H9 (cell line): ENCODE measurements around the gene VWA8. TPM values are rescaled to one million over a fixed set of nuclear protein-coding genes. Genes with fewer than 3 reads are reported as not detected.

Experiments used
- DNase-seq: peaks from one replicate; pipeline ENCODE4 v3.0.0-alpha.2; 2017
- H2AFZ ChIP-seq: one replicate; pipeline ENCODE4 v1.6.1; 2013; ENCODE audit warnings: mild to moderate bottlenecking, low read length, control low read depth, moderate library complexity
- H2AK5ac ChIP-seq: 2 replicates; pipeline ENCODE4 v1.6.1; 2013; ENCODE audit warnings: low read length, control low read depth, mixed read lengths; ENCODE audit not compliant: insufficient read length
- H2BK120ac ChIP-seq: one replicate; pipeline ENCODE4 v1.6.1; 2013; ENCODE audit warnings: low read depth, mild to moderate bottlenecking, low read length, control low read depth, inconsistent platforms; ENCODE audit not compliant: poor library complexity, severe bottlenecking
- H2BK12ac ChIP-seq: 2 replicates; pipeline ENCODE4 v1.6.1; 2013; ENCODE audit warnings: low read length, control low read depth, mixed read lengths, low read depth; ENCODE audit not compliant: insufficient read length
- H2BK15ac ChIP-seq: 2 replicates; pipeline ENCODE4 v1.6.1; 2013; ENCODE audit warnings: low read depth, low read length, control low read depth
- H2BK20ac ChIP-seq: one replicate; pipeline ENCODE4 v1.6.1; 2013; ENCODE audit warnings: low read depth, mild to moderate bottlenecking, low read length, control low read depth, inconsistent platforms; ENCODE audit not compliant: poor library complexity, severe bottlenecking
- H2BK5ac ChIP-seq: 2 replicates; pipeline ENCODE4 v1.6.1; 2013; ENCODE audit warnings: low read length, control low read depth, mixed read lengths; ENCODE audit not compliant: insufficient read length
- H3K14ac ChIP-seq: 2 replicates; pipeline ENCODE4 v1.6.1; 2013; ENCODE audit warnings: low read length, control low read depth; ENCODE audit not compliant: insufficient read depth
- H3K18ac ChIP-seq: 2 replicates; pipeline ENCODE4 v1.6.1; 2013; ENCODE audit warnings: low read depth, mild to moderate bottlenecking, mixed read lengths, low read length, control low read depth; ENCODE audit not compliant: insufficient read length
- H3K23ac ChIP-seq: 2 replicates; pipeline ENCODE4 v1.6.1; 2013; ENCODE audit warnings: low read length, control low read depth, mixed read lengths, low read depth; ENCODE audit not compliant: insufficient read length
- H3K23me2 ChIP-seq: 2 replicates; pipeline ENCODE4 v1.6.1; 2013; ENCODE audit warnings: low read depth, mild to moderate bottlenecking, mixed read lengths, low read length, control low read depth; ENCODE audit not compliant: insufficient read length, poor library complexity, severe bottlenecking
- H3K27ac ChIP-seq: 2 replicates; pipeline ENCODE4 v1.5.1; 2013; ENCODE audit warnings: low read length, control low read depth, mixed read lengths, low read depth; ENCODE audit not compliant: insufficient read length
- H3K27me3 ChIP-seq: 2 replicates; pipeline ENCODE4 v1.6.1; 2013; ENCODE audit warnings: low read length, control low read depth, inconsistent platforms; ENCODE audit not compliant: insufficient read depth
- H3K4ac ChIP-seq: 2 replicates; pipeline ENCODE4 v1.6.1; 2013; ENCODE audit warnings: low read depth, mild to moderate bottlenecking, control low read depth, inconsistent platforms, low read length, moderate library complexity
- H3K4me1 ChIP-seq: 2 replicates; pipeline ENCODE4 v1.6.1; 2013; ENCODE audit warnings: low read length, control low read depth, inconsistent platforms; ENCODE audit not compliant: insufficient read depth
- H3K4me2 ChIP-seq: 2 replicates; pipeline ENCODE4 v1.6.1; 2013; ENCODE audit warnings: low read length, control low read depth, mixed read lengths; ENCODE audit not compliant: insufficient read length, insufficient read depth
- H3K56ac ChIP-seq: 2 replicates; pipeline ENCODE4 v1.6.1; 2013; ENCODE audit warnings: low read depth, mild to moderate bottlenecking, mixed read lengths, low read length, control low read depth; ENCODE audit not compliant: insufficient read length
- H3K79me1 ChIP-seq: 2 replicates; pipeline ENCODE4 v1.6.1; 2013; ENCODE audit warnings: low read depth, mild to moderate bottlenecking, moderate library complexity, low read length, control low read depth, inconsistent platforms; ENCODE audit not compliant: insufficient read depth, poor library complexity, severe bottlenecking
- H3K79me2 ChIP-seq: 2 replicates; pipeline ENCODE4 v1.6.1; 2013; ENCODE audit warnings: low read length, control low read depth, inconsistent platforms; ENCODE audit not compliant: insufficient read depth
- H3K9ac ChIP-seq: 2 replicates; pipeline ENCODE4 v1.6.1; 2013; ENCODE audit warnings: low read length, control low read depth, mixed read lengths; ENCODE audit not compliant: insufficient read length; ENCODE audit errors: extremely low read depth
- H3K9me3 ChIP-seq: one replicate; pipeline ENCODE4 v1.6.1; 2013; ENCODE audit warnings: low read depth, low read length, inconsistent platforms; ENCODE audit not compliant: control insufficient read depth
- H3T11ph ChIP-seq: one replicate; pipeline ENCODE4 v1.6.1; 2013; ENCODE audit warnings: mild to moderate bottlenecking, low read length, control low read depth, inconsistent platforms
- H4K20me1 ChIP-seq: one replicate; pipeline ENCODE4 v1.6.1; 2013; ENCODE audit not compliant: control insufficient read depth, insufficient read length, insufficient read depth
- H4K5ac ChIP-seq: 2 replicates; pipeline ENCODE4 v1.6.1; 2013; ENCODE audit warnings: low read depth, mild to moderate bottlenecking, mixed read lengths, low read length, control low read depth; ENCODE audit not compliant: insufficient read length
- H4K8ac ChIP-seq: replicated peaks from 2 replicates; pipeline ENCODE4 v1.6.1; 2013; ENCODE audit warnings: low read length, control low read depth, mixed read lengths, low read depth; ENCODE audit not compliant: insufficient read length
- H4K91ac ChIP-seq: 2 replicates; pipeline ENCODE4 v1.6.1; 2013; ENCODE audit warnings: low read depth, mild to moderate bottlenecking, moderate library complexity, mixed read lengths, low read length, control low read depth; ENCODE audit not compliant: insufficient read length
- H3K27ac Mint-ChIP-seq, 3 experiments: 2 replicates in 2 of 3; 3 replicates in 1 of 3; pipeline ENCODE4 v1.8.0; 2020 to 2021; ENCODE audit warnings: mixed read lengths in 3 of 3, mild to moderate bottlenecking in 1 of 3, moderate library complexity in 1 of 3
- H3K27me3 Mint-ChIP-seq: 2 replicates; pipeline ENCODE4 v1.8.0; 2021; ENCODE audit warnings: low read depth, mild to moderate bottlenecking, moderate library complexity, mixed read lengths
- H3K36me3 Mint-ChIP-seq, 3 experiments: 2 replicates in 2 of 3; 3 replicates in 1 of 3; pipeline ENCODE4 v1.8.0; 2020 to 2021; ENCODE audit warnings: low read depth in 3 of 3, mixed read lengths in 3 of 3; ENCODE audit not compliant: insufficient read depth in 1 of 3
- H3K4me1 Mint-ChIP-seq, 2 experiments: 2 replicates each; pipeline ENCODE4 v1.8.0; 2020; ENCODE audit warnings: mixed read lengths in 2 of 2
- H3K4me3 Mint-ChIP-seq, 2 experiments: 2 replicates in 1 of 2; 3 replicates in 1 of 2; pipeline ENCODE4 v1.8.0; 2020 to 2021; ENCODE audit warnings: mild to moderate bottlenecking in 2 of 2, mixed read lengths in 2 of 2, moderate library complexity in 1 of 2
- H3K9me3 Mint-ChIP-seq, 2 experiments: 2 replicates in 1 of 2; 3 replicates in 1 of 2; pipeline ENCODE4 v1.8.0; 2020; ENCODE audit warnings: mild to moderate bottlenecking in 2 of 2, mixed read lengths in 2 of 2, moderate library complexity in 1 of 2
- CTCF ChIP-seq: fragments of 200-600 bp; sonication (generic); conservative IDR thresholded peaks from 3 replicates; pipeline ENCODE4 v1.8.0; 2021; ENCODE audit warnings: antibody characterized with exemption, mild to moderate bottlenecking
- WGBS: extraction: QIAGEN DNeasy Blood & Tissue Kit; methylation state at CpG from one replicate; pipeline ENCODE4 v1.1.7; 2013; ENCODE audit warnings: missing lambda C conversion rate, low lambda C conversion rate, mixed read lengths; ENCODE audit not compliant: insufficient read length; ENCODE audit errors: extremely low coverage; 5-methylcytosine and 5-hydroxymethylcytosine counted together
- total RNA-seq: library from RNA; stranded (reverse); gene quantifications from 2 replicates; pipeline ENCODE4 v1.2.1, GENCODE V29; 2021

Gene VWA8
- total RNA-seq, 1 experiment from 2014 or later: 17.4 TPM

DNA sequence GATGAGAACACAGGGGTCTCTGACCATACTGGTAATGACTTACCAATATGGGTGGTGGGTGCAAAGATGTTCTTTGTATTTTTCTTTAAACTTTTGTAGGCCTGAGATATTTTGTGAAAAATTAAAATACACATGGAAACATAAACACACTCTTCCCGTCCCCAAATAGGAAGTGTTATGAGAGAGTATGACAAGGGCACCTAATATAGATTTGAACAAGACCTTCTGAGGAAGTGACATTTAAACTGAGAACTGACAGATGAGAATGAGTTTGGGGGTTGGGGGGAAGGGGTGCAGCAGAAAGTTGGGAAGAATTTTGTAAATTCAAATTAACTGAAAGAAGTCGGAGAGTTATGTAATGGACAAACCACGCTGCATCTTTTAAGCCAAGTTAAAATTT is 279.3 kb downstream of the VWA8 start:
- Mint-ChIP-seq H3K4me1 (peaks cover 15 to 22% of the 10 kb centered on the region in 2 experiments), H3K9me3 (no peaks in the 10 kb centered on the region), H3K27ac (no peak overlapping the region; a peak in 1 of 7 replicates), H3K4me3 (no peak overlapping the region), H3K36me3 (peaks cover 12 to 14% (median 13%) of the 10 kb centered on the region in 3 experiments; a peak in 6 of 7 replicates), H3K27me3 (no peaks in the 10 kb centered on the region)
- H3K79me1 ChIP-seq: no peaks in the 10 kb centered on the region
- no peak overlapping the region for H3K56ac ChIP-seq
- H3T11ph ChIP-seq: no peak overlapping the region
- H2BK12ac ChIP-seq: no peak overlapping the region
- no peak overlapping the region for H3K27ac ChIP-seq
- no peaks in the 10 kb centered on the region for H3K79me2 ChIP-seq
- no CpG with 5 or more reads among the region's 3 CpGs for WGBS
- no peak overlapping the region for H3K4ac ChIP-seq
- no peak overlapping the region for H2AK5ac ChIP-seq
- TF ChIP-seq CTCF: no peak
- H4K91ac ChIP-seq: no peak overlapping the region
- H4K8ac ChIP-seq: no peak overlapping the region
- no peak overlapping the region for H3K18ac ChIP-seq
- no peaks in the 10 kb centered on the region for H3K4me1 ChIP-seq
- no peak overlapping the region for H2BK120ac ChIP-seq
- no peak for DNase-seq
- no peaks in the 10 kb centered on the region for H4K20me1 ChIP-seq
- H3K23me2 ChIP-seq: no peaks in the 10 kb centered on the region
- no peak overlapping the region for H2AFZ ChIP-seq
- no peaks in the 10 kb centered on the region for H3K27me3 ChIP-seq
- H3K14ac ChIP-seq: no peak overlapping the region
- H3K23ac ChIP-seq: no peak overlapping the region
- no peaks in the 10 kb centered on the region for H3K9me3 ChIP-seq
- no peak overlapping the region for H2BK15ac ChIP-seq
- no peak overlapping the region for H3K9ac ChIP-seq
- H2BK20ac ChIP-seq: no peak overlapping the region
- H3K4me2 ChIP-seq: no peak overlapping the region
- no peak overlapping the region for H2BK5ac ChIP-seq
- no peak overlapping the region for H4K5ac ChIP-seq
